CD4-positive, alpha-beta T cell treated with Interleukin-17A for 4 hours (primary cell): ENCODE results near the gene NRXN3.
"Not testable (repeated sequence)": the region's sequence is repeated elsewhere in the genome, so short reads cannot be mapped to it uniquely, and the experiment has no call there.

Experiments used
- DNase-seq: peaks from one replicate; pipeline ENCODE4 v3.0.0-alpha.2; 2020; ENCODE audit warnings: mixed read lengths

Gene NRXN3

DNA sequence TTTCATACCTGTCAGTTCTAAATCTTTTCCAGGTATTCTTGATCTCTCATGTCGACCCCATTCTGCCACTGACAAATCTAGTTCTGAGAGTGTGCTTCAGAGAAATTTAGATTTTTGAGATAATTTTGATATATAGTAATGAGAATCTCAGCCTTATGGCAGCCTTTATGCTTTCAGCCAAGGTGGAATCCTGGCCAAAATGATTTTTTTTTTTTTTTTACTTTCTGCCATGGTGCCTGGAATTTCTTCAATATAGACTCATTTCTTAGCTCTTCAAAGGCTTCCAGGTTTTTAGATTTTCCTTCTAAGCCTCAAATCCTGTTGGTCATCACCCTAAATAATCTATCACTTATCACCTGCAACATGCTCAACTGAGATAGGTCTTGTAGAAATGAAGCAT is 926.6 kb downstream of the NRXN3 start:
- no peak for DNase-seq

DNA sequence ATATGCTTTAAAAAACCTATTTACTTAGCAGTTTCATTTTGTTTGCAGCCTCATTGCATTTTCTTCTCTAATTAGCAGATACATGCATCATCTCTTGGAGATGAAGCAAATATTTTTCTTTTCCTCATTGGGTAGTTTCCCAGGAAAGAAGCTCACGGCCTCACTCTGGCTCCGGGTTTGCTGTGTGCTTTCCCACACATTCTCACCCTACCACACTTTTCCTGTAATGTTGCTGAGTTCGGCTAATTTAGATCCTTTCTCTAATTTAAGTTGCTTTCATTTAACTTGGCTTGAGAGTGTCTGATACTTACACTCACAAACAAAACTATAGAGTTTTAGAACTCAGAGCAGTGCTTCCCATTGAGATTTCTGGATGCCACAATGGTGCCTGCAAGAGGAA is 928.2 kb downstream of the NRXN3 start:
- DNase-seq = no peak

- DNase-seq = no peak
Observed at GRCh38 chr14:79100578-79100977, 930.4 kb downstream of the NRXN3 start.

DNA sequence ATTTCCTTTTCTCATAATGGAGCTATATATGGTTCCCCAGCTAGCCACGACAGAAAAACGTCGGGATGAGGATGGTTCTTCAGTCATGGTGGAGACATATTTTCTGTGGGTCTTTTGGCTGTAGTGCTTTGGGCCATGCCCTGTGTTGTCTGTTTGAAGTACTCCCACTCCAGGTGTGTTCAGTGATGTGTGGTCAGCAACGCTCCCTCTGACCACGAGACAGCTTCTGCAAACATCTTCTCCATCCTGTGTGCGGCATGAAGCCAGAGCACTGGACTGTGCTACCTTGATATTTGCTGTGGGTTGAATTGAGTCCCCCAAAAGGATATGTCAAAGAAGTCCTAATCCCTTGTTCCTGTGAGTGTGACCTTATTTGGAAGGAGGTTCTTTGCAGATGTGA is 931.2 kb downstream of the NRXN3 start:
- no peak for DNase-seq

DNA sequence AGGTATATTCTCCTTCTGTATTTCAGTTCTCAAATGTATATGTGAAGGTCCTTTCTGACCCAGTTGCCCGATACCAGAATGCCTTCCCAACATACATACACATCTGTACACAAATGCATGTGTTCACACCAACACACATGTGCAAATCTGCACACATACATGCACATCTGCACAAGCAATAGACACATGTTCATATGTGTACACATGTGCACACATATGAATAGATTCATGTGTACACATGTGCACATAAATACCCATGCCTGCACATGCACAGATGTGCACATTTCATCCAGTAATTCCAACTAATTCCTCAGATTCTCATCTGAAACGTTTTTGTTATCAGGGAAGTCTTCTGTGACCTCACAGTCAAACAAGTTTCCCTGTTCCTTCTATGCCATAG is 933.6 kb downstream of the NRXN3 start:
- no peak for DNase-seq

DNA sequence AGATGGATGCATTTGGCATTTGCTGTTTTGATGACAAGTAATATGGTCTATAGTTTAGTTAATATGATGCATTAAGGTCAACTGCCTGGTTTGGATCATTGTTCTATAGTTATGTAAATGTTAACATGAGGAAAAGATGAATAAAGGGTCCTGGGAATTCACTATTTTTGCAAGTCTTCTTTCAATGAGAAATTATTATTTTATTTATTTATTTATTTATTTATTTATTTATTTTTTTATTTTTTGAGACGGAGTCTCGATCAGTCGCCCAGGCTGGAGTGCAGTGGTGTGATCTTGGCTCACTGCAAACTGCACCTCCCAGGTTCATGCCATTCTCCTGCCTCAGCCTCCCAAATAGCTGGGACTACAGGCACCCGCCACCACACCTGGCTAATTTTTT is 940.4 kb downstream of the NRXN3 start:
- not testable (repeated sequence) for DNase-seq

DNA sequence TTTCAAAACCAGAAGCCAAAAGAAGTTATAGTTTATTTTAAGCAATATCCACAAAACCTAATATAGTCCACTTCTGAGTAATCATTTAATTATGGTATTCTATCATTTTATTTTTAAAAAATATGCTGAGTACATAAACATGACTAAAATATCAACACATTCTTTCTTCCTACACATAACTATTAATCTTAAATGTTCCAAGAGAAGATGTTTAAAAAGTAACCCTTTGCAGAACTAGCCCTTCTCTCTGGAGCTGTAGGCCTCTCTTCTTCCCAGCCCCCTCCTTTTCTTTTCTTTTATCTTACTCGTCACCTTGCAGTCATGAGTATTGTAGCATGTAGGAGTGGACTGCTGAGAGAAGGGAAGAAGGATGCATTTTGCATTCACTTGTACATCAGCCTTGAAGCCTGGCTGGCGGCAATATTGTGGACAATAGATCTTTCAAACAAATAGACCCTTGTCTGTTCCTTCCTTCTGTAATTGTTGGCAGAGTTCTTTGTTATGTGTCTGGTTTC is 941.9 kb downstream of the NRXN3 start:
- no peak for DNase-seq

GRCh38 chr14:79117561-79117960 is 947.4 kb downstream of the NRXN3 start:
- DNase-seq = no peak

- no peak for DNase-seq
Observed at GRCh38 chr14:79118291-79118690, 948.1 kb downstream of the NRXN3 start.

- DNase-seq = no peak
Observed at GRCh38 chr14:79134361-79134760, 964.2 kb downstream of the NRXN3 start.

GRCh38 chr14:79136071-79137044 is 966.2 kb downstream of the NRXN3 start:
- DNase-seq = no peak

DNA sequence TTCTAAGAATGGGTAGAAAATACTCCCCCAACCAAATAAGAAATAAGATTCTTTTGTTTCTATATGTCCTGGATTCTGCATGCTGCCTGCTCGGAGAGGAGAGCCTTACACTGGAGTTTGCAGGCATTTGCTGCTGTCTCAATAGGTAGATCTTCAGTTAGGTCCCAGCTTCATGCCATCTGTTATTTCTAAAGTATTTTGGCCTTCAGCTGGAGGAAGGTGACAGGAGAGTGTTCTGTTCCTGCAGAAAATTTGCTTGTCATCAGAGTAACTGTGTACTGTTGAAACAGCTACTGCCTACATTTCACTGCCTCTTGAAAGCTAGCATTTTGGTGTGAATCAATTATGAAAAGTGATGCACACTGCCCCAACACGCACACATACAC is 966.9 kb downstream of the NRXN3 start:
- no peak for DNase-seq

DNA sequence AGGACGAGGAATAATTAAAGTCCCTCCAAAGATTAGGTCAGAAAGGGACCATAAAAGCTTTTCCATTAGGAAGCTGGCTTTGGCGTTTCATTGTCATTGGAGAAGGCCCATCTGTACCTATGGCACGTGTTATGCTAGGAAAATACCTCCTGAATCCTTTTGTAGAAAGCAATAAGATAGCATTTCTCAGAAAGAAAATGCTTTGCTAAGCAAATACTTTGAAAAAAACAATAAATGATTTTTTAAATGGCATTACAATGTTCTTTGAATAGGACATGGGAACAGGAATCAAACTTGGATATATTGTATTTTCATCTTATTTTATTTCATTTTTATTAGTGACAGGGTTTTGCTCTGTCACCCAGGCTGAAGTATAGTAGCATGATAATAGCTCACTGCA is 967.7 kb downstream of the NRXN3 start:
- no peak for DNase-seq

- no peak for DNase-seq
Observed at GRCh38 chr14:79144896-79145295, 974.7 kb downstream of the NRXN3 start.

DNA sequence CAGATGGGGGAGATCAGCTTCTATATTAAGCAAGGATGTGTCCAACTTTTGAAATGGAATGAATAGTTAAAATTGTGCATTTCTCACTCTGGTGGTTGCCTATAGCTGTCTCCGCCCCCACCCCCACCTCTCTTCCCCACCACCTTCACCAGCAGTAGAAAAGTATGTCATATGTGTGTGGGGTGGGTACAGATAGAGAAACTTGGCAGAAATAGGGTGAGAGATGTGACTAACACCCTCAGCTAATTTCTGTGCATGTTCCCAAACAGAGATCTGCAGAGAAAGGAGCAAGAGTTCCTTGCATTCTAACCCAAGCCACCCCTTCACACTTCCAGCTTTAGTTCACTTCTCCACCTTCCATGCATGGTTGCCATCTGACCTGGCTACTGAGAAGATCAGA is 980.1 kb downstream of the NRXN3 start:
- DNase-seq = no peak

DNA sequence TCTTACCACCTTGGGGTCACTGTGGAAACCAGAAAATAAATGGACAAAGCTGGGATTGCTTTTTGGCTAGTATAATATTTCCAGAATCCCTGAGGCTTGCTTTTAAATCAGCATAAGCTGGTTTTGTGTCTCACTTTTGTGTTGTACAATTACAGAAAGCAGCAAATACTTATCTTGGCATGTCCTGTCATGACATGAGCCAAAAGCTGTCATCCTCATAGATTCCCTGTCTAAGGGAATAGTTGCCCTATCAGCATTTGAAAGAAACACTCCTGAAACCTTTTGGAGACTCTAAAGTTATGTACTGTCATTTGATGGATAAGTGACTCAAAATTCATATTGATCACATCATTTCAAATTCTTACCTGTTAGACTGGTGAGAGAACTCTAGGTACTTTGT is 987.2 kb downstream of the NRXN3 start:
- DNase-seq = no peak

DNA sequence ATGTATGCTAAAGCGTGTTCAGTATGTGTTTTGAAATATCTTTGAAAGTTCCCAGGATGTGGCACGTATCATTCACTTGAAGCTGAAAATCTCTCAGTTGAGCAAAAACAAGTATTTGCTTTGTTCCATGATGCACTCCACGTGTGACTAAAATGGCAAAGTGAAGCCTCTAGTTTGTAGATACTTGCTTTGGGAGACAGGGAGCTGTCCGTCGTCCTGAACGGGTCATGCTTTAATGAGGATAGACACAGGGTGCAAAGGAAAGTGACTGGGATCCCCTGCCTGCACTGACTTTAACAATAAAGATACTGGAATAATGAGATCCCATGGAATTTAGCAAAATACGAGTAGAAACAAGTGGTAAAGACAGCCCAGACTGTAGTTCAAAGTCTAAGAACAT is 991.4 kb downstream of the NRXN3 start:
- no peak for DNase-seq

DNA sequence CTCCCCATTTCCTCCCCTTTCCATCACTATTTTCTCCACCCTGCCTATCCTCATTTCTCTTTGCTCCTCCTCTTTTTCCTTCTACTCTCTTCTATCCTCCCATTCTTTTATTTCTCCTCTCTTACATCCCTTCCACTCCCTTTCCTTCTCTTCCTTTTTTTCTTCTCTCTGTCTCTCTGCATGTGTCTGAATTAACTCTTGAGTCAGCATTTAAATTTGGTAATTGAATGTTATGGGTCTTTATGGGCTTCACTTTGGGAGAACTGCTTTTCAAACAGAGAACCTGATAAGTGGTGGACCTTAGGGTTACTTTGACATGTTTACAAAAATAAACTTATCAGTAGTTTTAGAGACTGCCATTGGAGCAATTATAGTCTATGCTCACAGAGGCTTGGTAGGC is 992.7 kb downstream of the NRXN3 start:
- DNase-seq = no peak

DNA sequence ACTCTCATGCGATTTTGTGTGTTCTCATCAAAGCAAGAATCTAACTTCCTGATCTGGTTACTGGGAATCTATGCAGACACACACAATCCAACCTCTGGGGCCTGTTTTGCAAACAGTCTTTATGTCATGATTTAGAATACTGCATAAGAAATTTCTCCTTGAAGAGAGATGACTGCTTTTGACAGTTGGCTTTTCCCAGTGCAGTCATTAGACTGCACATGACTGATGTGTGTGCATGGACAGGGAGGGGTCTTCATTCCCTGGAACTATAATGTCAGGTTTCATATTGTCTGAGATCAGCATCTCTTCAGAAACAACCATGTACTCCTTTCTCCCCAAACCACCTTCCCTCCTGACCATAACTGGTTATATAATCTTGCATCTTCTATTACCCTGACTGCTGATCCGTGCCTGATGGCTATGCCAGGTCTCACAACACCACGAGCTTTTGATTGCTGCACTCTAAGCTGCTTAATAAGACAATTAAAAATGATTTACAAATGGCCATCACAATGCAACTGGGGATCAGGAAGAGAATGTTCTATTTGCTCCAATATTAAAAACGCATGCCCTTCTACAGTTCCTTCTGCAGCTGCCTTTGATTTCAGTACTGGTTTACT is 995.4 kb downstream of the NRXN3 start:
- DNase-seq = no peak

DNA sequence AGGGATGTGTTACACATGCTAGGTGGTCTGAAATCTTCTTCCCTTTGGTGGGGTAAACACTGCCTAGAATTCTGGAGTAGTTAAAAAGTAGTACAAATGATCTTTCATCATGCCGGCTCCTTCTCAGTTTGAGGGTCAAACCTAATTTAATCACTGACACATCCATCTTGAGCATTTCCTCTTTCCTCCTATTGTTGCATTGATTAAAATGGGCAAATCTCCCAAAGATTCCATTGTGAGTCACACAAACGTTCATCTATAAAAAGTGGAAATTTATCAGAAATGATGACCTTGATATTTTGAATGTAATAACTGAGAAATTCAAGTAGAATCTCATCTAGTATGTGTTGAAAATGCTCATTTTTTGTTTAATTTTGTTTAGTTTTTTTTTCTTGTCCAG is 996.0 kb downstream of the NRXN3 start:
- no peak for DNase-seq

DNA sequence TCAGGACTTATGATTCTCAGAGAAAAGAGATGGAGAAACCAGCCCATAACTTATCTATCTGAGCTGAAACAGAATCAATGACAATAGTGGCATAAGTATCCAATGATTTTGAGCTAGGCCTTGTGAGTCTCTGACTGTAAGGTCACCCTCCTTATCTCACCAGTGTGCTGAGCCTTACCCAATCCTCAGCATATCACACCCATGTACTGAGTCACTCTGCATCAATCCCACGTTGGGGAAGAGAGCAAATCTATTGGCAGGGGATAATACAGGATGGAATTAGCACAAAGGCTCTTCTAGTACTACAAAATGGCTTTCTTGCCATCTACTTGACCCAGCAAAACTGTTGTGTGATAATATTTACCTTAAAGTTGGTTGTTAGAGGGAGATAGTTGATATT is 997.8 kb downstream of the NRXN3 start:
- DNase-seq = no peak

- no peak for DNase-seq
Observed at GRCh38 chr14:79175671-79176070, 1005.5 kb downstream of the NRXN3 start.

GRCh38 chr14:79177106-79177505 is 1006.9 kb downstream of the NRXN3 start:
- no peak for DNase-seq

DNA sequence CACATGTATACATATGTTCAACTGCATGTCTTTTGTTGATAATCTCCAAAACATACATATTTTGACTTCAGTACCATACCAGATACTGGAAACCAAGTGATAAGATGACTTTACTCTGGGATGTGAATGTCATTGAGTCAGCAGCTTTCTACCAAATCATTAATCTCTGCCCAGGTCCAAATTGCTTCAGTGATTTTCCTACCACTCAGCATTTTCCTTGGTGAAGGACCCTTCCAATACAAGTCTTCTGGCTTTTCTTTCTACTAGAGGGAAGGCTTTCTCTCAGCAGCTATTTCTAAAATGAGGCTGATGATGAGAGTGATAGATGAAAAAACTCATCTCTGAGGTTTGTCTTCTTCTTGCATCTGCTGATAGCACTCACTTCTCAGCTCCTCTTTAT is 1008.5 kb downstream of the NRXN3 start:
- DNase-seq = no peak
